K562 (cell line): ENCODE measurements around the gene HSPB6.

ENCODE experiments used
- ARID3B ChIP-seq: fragments of 250-450 bp; sonication (Bioruptor Pico); IDR thresholded peaks from 2 replicates; pipeline ENCODE4 v1.4.0; 2020; ENCODE audit warnings: borderline replicate concordance
- CHD2 ChIP-seq: IDR thresholded peaks from 2 replicates; pipeline ENCODE4 v1.6.1; 2011; ENCODE audit warnings: low read depth, low read length
- FOXJ3 ChIP-seq: sonication (generic); formaldehyde crosslinking; IDR thresholded peaks from 2 replicates; pipeline ENCODE4 v1.4.0; 2020; ENCODE audit warnings: mild to moderate bottlenecking, missing genetic modification reagents
- FOXP1 ChIP-seq: sonication (generic); formaldehyde crosslinking; IDR thresholded peaks from 2 replicates; pipeline ENCODE4 v1.8.0; 2022; ENCODE audit warnings: mild to moderate bottlenecking, missing genetic modification reagents
- KLF1 ChIP-seq: fragments of 450-650 bp; IDR thresholded peaks from 2 replicates; pipeline ENCODE4 v1.6.1; 2016; ENCODE audit warnings: missing genetic modification characterization, missing compliant biosample characterization
- MEF2D ChIP-seq: conservative IDR thresholded peaks from 2 replicates; pipeline ENCODE4 v1.6.1; 2016; ENCODE audit warnings: low read depth, missing genetic modification characterization, missing compliant biosample characterization
- NFRKB ChIP-seq: fragments of 450-650 bp; IDR thresholded peaks from 2 replicates; pipeline ENCODE4 v1.6.1; 2016; ENCODE audit warnings: low read depth
- PML ChIP-seq: IDR thresholded peaks from 2 replicates; pipeline ENCODE4 v1.6.1; 2012; ENCODE audit warnings: low read length, inconsistent platforms
- TF ChIP-seq, protein P1 (sequence below): fragments of 200-600 bp; sonication (generic); IDR thresholded peaks from one replicate; pipeline ENCODE4 v1.6.1; 2012; ENCODE audit warnings: mild to moderate bottlenecking, low read depth, low read length, inconsistent platforms
- TF ChIP-seq, protein P2 (sequence below), 3 experiments: IDR thresholded peaks in 2 of 3; conservative IDR thresholded peaks in 1 of 3; 2 replicates each; pipeline ENCODE4 v1.5.1; 2011 to 2012; ENCODE audit warnings: low read length in 3 of 3, mild to moderate bottlenecking in 3 of 3, control low read depth in 2 of 3, improper control_type of control experiment in 1 of 3, inconsistent platforms in 1 of 3, low read depth in 1 of 3, mixed read lengths in 1 of 3, moderate library complexity in 1 of 3; ENCODE audit not compliant: insufficient read depth in 2 of 3

DNA sequence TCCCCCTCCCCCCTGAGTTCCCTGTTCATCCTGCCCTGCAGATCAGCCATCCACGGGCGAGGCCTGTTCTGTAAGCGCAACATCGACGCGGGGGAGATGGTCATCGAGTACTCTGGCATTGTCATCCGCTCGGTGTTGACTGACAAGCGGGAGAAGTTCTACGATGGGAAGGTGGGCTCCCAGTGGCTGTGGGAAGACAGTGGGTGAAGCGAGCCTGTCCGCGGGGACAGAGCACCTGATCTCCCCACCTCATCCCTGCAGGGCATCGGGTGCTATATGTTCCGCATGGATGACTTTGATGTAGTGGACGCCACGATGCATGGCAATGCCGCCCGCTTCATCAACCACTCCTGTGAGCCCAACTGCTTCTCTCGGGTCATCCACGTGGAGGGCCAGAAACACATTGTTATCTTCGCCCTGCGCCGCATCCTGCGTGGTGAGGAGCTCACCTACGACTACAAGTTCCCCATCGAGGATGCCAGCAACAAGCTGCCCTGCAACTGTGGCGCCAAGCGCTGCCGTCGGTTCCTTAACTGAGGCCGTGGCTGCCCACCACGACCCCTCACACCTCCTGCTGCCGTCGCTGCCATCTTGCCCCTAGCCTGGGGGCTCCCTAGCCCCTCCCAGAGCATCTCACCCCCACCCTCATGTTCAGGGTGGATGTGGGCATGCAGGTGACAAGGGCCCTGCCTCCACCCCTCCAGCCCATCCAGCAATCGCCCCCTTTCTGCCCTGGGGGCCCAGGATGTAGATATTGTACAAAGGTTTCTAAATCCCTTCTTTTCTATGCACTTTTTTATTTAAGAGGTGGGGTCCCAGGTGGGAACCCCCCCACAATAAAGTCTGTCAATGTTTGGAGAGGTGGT lies 18.6 kb downstream of the HSPB6 start:
- TF ChIP-seq, protein P1, sequence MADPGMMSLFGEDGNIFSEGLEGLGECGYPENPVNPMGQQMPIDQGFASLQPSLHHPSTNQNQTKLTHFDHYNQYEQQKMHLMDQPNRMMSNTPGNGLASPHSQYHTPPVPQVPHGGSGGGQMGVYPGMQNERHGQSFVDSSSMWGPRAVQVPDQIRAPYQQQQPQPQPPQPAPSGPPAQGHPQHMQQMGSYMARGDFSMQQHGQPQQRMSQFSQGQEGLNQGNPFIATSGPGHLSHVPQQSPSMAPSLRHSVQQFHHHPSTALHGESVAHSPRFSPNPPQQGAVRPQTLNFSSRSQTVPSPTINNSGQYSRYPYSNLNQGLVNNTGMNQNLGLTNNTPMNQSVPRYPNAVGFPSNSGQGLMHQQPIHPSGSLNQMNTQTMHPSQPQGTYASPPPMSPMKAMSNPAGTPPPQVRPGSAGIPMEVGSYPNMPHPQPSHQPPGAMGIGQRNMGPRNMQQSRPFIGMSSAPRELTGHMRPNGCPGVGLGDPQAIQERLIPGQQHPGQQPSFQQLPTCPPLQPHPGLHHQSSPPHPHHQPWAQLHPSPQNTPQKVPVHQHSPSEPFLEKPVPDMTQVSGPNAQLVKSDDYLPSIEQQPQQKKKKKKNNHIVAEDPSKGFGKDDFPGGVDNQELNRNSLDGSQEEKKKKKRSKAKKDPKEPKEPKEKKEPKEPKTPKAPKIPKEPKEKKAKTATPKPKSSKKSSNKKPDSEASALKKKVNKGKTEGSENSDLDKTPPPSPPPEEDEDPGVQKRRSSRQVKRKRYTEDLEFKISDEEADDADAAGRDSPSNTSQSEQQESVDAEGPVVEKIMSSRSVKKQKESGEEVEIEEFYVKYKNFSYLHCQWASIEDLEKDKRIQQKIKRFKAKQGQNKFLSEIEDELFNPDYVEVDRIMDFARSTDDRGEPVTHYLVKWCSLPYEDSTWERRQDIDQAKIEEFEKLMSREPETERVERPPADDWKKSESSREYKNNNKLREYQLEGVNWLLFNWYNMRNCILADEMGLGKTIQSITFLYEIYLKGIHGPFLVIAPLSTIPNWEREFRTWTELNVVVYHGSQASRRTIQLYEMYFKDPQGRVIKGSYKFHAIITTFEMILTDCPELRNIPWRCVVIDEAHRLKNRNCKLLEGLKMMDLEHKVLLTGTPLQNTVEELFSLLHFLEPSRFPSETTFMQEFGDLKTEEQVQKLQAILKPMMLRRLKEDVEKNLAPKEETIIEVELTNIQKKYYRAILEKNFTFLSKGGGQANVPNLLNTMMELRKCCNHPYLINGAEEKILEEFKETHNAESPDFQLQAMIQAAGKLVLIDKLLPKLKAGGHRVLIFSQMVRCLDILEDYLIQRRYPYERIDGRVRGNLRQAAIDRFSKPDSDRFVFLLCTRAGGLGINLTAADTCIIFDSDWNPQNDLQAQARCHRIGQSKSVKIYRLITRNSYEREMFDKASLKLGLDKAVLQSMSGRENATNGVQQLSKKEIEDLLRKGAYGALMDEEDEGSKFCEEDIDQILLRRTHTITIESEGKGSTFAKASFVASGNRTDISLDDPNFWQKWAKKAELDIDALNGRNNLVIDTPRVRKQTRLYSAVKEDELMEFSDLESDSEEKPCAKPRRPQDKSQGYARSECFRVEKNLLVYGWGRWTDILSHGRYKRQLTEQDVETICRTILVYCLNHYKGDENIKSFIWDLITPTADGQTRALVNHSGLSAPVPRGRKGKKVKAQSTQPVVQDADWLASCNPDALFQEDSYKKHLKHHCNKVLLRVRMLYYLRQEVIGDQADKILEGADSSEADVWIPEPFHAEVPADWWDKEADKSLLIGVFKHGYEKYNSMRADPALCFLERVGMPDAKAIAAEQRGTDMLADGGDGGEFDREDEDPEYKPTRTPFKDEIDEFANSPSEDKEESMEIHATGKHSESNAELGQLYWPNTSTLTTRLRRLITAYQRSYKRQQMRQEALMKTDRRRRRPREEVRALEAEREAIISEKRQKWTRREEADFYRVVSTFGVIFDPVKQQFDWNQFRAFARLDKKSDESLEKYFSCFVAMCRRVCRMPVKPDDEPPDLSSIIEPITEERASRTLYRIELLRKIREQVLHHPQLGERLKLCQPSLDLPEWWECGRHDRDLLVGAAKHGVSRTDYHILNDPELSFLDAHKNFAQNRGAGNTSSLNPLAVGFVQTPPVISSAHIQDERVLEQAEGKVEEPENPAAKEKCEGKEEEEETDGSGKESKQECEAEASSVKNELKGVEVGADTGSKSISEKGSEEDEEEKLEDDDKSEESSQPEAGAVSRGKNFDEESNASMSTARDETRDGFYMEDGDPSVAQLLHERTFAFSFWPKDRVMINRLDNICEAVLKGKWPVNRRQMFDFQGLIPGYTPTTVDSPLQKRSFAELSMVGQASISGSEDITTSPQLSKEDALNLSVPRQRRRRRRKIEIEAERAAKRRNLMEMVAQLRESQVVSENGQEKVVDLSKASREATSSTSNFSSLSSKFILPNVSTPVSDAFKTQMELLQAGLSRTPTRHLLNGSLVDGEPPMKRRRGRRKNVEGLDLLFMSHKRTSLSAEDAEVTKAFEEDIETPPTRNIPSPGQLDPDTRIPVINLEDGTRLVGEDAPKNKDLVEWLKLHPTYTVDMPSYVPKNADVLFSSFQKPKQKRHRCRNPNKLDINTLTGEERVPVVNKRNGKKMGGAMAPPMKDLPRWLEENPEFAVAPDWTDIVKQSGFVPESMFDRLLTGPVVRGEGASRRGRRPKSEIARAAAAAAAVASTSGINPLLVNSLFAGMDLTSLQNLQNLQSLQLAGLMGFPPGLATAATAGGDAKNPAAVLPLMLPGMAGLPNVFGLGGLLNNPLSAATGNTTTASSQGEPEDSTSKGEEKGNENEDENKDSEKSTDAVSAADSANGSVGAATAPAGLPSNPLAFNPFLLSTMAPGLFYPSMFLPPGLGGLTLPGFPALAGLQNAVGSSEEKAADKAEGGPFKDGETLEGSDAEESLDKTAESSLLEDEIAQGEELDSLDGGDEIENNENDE = no peak
- TF ChIP-seq, protein P2, sequence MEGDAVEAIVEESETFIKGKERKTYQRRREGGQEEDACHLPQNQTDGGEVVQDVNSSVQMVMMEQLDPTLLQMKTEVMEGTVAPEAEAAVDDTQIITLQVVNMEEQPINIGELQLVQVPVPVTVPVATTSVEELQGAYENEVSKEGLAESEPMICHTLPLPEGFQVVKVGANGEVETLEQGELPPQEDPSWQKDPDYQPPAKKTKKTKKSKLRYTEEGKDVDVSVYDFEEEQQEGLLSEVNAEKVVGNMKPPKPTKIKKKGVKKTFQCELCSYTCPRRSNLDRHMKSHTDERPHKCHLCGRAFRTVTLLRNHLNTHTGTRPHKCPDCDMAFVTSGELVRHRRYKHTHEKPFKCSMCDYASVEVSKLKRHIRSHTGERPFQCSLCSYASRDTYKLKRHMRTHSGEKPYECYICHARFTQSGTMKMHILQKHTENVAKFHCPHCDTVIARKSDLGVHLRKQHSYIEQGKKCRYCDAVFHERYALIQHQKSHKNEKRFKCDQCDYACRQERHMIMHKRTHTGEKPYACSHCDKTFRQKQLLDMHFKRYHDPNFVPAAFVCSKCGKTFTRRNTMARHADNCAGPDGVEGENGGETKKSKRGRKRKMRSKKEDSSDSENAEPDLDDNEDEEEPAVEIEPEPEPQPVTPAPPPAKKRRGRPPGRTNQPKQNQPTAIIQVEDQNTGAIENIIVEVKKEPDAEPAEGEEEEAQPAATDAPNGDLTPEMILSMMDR (IDR thresholded peaks at IDR 0.05 in 2 of 3, conservative IDR thresholded peaks at IDR 0.05 in 1 of 3; ENCODE audit: insufficient read depth in 2 of 3, low read depth in 1 of 3, low read length in 3 of 3) = no peak
- TF ChIP-seq CHD2 (no peak), NFRKB (no peak), PML (no peak), KLF1 (tag) (no peak), MEF2D (tag) (no peak), FOXP1 (CRISPR knock-in tag) (no peak), FOXJ3 (CRISPR knock-in tag) (no peak), ARID3B (no peak)
